ENCODE measurements around the gene APBA2. TPM values are rescaled to one million over a fixed set of nuclear protein-coding genes. Genes with fewer than 3 reads are reported as not detected.

The APBA2 gene
- total RNA-seq, 1 donor from 2014 or later, result 33.1 TPM

- peaks cover 6% of the 10 kb centered on the region for H3K4me1 Mint-ChIP-seq
- no peak for DNase-seq (ENCODE audit: low spot score in 2 of 2, unreplicated experiment in 2 of 2)
- no peak overlapping the region for H3K4me3 Mint-ChIP-seq
These were observed 91.7 kb downstream of the APBA2 start for GRCh38 chr15:28977377-28978010.

DNA sequence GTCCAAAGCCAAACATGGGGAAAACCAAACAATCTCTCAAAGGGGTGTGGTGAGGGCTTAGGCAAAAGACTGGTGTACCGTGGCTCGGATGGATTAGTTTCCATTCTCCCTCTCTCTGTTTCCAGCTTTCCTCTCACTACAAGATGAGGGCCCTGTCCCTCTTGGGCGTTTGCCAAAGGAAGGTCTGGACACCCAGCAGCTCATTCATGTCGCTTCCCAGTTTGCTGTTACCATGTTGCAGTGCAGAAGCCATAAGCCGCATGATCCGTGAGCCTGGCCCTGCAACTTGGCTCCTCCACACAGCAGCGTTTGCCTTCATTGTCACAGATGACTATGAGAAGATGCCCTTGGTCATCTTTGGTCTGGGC is 92.2 kb downstream of the APBA2 start:
- Mint-ChIP-seq H3K27me3 (ENCODE audit: low read depth) (no peaks in the 10 kb centered on the region), H3K4me1 (peaks cover 6% of the 10 kb centered on the region), H3K4me3 (no peak overlapping the region), H3K27ac (no peak overlapping the region), H3K9me3 (peaks cover 20% of the 10 kb centered on the region), H3K36me3 (peaks cover 4% of the 10 kb centered on the region)
- TF ChIP-seq CTCF (IDR thresholded peaks at IDR 0.05; ENCODE audit: unreplicated experiment), result no peak
- DNase-seq (ENCODE audit: low spot score in 2 of 2, unreplicated experiment in 2 of 2), result no peak

More at GRCh38 chr15:28977377-28978010, 91.7 kb downstream of the APBA2 start:
- Mint-ChIP-seq H3K27me3 (ENCODE audit: low read depth) (no peaks in the 10 kb centered on the region), H3K9me3 (peaks cover 20% of the 10 kb centered on the region), H3K27ac (no peak overlapping the region), H3K36me3 (peaks cover 4% of the 10 kb centered on the region)
- no peak for TF ChIP-seq CTCF (IDR thresholded peaks at IDR 0.05; ENCODE audit: unreplicated experiment)

- Mint-ChIP-seq H3K27me3 (ENCODE audit: low read depth) (no peaks in the 10 kb centered on the region), H3K4me1 (peaks cover 6% of the 10 kb centered on the region), H3K9me3 (peaks cover 20% of the 10 kb centered on the region), H3K36me3 (peaks cover 4% of the 10 kb centered on the region), H3K27ac (no peak overlapping the region), H3K4me3 (no peak overlapping the region)
- no peak for DNase-seq (ENCODE audit: low spot score in 2 of 2, unreplicated experiment in 2 of 2)
- no peak for TF ChIP-seq CTCF (IDR thresholded peaks at IDR 0.05; ENCODE audit: unreplicated experiment)
These were observed 92.9 kb downstream of the APBA2 start for GRCh38 chr15:28978661-28979060.

DNA sequence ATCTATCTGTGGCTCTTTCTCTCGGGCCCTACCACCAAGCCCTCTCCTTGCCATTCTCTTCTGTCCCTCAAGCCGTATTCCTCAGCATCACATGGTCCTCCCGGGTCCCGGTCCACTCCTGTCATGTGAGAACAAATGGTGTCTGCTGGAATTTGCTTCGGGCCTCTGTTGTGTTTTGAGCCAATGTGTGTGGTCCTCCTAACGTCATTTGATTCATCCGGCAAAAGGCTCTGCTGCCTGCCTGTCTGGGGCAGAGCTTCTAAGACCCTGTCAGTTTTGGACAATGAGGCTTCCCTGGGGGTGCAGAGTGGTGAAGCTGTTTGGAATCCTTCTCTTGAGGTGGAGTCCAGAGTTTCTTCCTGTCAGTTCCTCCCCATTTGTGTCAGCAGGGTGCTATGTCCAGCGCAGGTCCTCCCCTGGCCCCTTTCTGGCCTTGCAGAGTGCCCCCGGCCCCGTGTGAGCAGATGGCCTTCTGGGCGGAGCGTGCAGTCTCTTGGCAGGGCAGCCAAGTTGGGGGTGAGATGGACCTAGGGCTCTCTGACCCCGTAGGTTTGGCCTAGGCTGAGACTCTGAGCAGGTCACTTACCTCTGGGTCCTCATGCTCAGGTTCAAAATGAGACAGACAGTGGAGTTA is 93.6 kb downstream of the APBA2 start:
- no peak for TF ChIP-seq CTCF (IDR thresholded peaks at IDR 0.05; ENCODE audit: unreplicated experiment)
- H3K4me1 Mint-ChIP-seq, result peaks cover 6% of the 10 kb centered on the region
- H3K9me3 Mint-ChIP-seq, result peaks cover 20% of the 10 kb centered on the region
- H3K27ac Mint-ChIP-seq, result no peak overlapping the region
- DNase-seq (ENCODE audit: low spot score in 2 of 2, unreplicated experiment in 2 of 2), result no peak
- H3K36me3 Mint-ChIP-seq, result peaks cover 4% of the 10 kb centered on the region
- H3K27me3 Mint-ChIP-seq (ENCODE audit: low read depth), result no peaks in the 10 kb centered on the region
- no peak overlapping the region for H3K4me3 Mint-ChIP-seq

DNA sequence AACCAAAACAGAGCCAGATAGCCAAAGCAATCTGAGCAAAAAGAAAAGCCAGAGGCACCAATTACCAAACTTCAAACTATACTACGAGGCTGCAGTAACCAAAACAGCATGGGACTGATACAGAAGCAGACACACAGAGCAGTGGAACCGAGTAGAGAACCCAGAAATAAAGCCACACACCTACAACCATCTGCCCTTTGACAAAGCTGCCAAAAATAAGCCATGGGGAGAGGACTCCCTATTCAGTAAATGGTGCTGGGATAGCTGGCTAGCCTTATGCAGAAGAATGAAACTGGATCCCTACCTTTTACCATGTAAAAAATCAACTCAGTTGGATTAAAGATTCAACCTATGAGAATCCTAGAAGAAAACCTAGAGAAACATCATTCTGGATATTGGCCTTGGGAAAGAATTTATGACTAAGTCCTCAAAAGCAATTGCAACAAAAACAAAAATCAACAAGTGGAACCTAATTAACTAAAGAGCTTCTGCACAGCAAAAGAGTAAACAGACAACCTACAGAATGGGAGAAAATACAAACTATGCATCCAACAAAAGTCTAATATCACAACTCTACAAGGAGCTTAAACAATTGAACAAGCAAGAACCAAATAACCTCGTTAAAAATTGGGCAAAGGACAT is 95.1 kb downstream of the APBA2 start:
- Mint-ChIP-seq H3K27ac (no peak overlapping the region), H3K9me3 (peaks cover 20% of the 10 kb centered on the region), H3K4me3 (no peak overlapping the region), H3K27me3 (ENCODE audit: low read depth) (no peaks in the 10 kb centered on the region), H3K36me3 (peaks cover 4% of the 10 kb centered on the region), H3K4me1 (peaks cover 17% of the 10 kb centered on the region)
- DNase-seq (ENCODE audit: low spot score in 2 of 2, unreplicated experiment in 2 of 2), result no peak
- no peak for TF ChIP-seq CTCF (IDR thresholded peaks at IDR 0.05; ENCODE audit: unreplicated experiment)
